GM21576 (cell line): Measurements from ENCODE around the gene LIN7B.
"Not testable (repeated sequence)": the region's sequence is repeated elsewhere in the genome, so short reads cannot be mapped to it uniquely, and the experiment has no call there.

Experiments used
- ATAC-seq: cut with Tn5 transposase; IDR thresholded peaks from one replicate; pipeline ENCODE4 v1.9.1; 2021; ENCODE audit warnings: mild to moderate bottlenecking, moderate library complexity; ENCODE audit not compliant: unreplicated experiment

Gene LIN7B

DNA sequence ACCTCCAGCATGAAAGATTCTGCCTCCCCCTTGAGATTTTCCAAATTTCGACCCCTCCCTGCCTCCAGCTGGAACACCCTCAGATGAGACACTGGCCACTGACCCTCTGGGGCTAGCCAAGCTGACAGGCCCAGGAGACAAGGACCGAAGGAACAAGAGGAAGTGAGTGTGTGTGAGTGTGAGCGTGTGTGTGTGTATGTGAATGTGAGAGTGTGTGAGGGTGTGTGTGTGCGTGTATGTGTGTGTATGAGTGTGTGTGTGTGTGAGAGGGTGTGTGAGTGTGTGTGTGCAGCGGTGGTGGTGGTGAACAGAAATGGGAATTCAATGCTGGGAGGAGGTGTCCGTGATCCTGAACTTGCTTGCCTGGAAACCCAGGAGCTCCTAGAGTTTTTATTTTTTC, 27.2 kb downstream of the LIN7B start:
- no peak for ATAC-seq

GRCh38 chr19:49142866-49143335, 28.7 kb downstream of the LIN7B start:
- ATAC-seq = no peak

DNA sequence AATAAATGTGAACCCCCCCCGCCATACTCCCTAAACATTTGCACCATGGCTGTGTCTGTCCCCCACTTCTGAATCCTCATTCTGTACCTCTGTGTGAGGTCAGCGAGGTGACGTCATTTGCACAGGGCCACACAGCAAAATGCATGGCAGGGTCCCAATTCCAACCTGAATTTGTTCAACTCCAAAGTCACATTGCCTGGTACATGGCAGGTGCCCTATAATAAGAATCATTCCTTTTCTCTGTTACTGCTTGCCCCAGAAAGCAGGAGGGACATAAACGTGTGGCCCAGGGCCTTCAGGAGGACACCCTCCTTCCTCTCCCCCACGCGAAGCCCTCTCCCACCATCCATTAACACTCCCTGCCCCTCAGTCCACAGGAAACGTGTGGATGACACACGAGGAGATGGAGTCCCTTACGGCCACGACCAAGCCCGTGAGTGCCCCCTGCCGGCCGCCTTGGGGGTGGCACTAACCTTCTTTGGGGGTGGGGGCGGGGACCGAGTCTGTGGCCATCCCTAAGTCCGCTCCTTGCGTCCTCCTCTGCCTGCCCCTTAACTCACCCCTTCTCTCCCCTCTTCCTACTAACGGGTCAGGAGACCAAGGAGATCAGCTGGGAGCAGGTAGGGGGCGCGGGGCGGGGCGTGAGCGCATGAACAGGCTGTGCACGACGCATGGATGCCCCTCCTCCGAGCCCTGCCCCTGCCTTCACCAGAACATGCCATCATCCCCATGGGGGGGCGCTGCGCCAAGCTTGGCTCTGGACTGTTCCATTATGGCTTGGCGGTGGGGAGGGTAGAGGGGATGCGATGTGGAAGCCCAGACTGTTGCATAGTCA, 31.6 kb downstream of the LIN7B start:
- ATAC-seq = no peak

GRCh38 chr19:49146408-49146770, 32.2 kb downstream of the LIN7B start:
- ATAC-seq = not testable (repeated sequence)

- no peak for ATAC-seq
Measured at GRCh38 chr19:49148044-49148682, 34.0 kb downstream of the LIN7B start.

GRCh38 chr19:49148784-49149651, 34.8 kb downstream of the LIN7B start:
- ATAC-seq = no peak

DNA sequence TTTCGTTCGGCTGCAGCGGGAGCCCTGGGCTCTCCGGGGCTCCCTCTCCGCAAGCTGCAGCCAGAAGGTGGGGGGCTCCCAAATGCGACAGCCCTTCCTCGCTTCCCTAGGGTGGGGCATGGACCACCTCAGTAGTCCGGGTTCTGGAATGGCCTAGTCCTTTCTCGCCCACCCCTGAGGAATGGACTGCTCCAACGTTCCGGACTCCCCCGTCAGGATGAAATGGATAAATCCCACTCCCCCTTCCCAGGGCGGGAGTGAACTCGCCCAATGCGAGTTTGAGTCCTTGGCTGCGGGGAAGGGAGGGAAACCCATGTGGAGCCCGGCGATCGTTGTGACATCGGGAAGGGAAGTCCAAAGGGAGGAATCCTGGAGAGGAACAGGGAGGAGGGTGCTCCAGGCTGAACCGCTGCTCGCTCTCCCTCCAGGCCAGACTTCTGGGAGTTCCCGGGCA, 35.5 kb downstream of the LIN7B start:
- no peak for ATAC-seq

DNA sequence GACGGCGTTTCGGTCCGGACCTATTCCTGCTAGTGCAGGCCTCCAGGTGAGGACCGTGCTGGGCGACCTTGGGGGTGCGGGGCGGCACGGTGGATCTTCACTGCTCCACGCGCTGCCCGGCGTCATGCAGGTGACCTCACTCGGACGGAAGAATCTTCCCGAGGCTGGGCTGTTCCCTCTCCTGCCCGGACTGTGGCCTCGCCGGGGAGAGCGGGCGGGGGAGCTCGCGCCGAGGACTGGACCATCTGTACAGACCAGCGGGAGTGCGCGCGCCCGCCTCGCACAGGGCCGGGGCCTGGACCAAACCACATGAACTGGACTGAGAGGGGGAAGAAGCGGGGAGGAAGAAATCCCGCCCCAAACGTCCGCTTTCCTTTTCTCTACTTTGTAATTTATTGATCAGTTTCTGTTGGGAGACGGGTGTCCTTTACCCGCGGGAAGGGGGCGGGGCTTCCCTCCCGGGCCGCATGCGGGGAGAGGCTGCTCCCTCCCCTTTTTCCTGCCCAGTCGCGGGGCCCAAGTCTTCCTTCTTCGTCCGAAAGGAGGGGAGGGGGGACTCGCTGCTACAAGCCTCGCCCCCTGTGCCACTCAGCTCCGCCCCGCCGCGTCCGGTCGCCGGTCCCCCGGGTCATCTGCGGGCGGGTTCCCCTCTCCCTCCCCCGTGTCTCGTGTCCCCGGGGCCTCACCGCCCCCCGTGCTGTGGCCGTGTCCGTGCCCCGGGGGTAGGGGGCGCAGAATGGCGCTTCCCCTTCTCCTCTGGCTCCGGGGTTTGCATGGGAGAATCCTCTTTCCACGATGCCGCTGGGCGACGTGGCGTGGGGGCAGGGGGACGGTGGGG, 36.2 kb downstream of the LIN7B start:
- ATAC-seq = no peak

DNA sequence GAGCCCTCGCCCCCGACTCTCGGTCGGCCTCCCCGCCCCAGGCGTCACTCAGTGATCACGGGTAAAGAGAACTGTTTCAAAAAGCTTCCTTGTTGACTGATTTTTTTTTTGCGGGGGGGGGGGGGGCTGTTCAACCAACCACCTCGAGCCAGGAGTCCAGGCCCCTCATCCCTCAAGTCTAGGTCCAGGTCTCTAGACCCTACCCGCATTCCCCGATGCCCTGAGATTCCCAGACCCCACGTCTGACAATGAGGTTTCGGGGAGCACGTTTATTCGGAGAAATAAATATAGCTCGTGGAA, 36.7 kb downstream of the LIN7B start:
- no peak for ATAC-seq

- ATAC-seq = no peak
Measured at GRCh38 chr19:49151267-49152118, 37.3 kb downstream of the LIN7B start.

DNA sequence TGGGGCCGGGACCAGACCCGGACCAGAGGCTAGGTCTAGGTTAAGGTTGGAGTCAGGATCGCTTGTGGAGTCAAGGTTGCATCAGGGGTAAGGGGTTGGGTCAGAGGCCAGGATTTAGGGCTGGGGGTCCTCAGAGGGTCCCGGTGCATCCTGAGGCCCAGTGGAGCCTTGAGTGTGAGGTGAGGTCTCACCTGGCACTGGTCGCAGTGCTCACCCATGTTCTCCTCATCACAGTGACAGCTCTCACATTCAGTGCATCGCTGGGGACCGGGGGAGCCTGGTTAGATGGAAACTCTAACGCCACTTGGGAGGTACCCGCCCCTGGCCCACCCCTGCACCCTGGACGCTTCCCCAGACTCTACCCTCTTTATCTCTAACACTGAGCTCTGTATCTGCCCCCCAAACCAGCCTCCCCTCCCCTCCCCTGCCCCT, 38.0 kb downstream of the LIN7B start:
- ATAC-seq = no peak

- ATAC-seq = no peak
Measured at GRCh38 chr19:49153167-49153809, 39.1 kb downstream of the LIN7B start.

- ATAC-seq = no peak
Measured at GRCh38 chr19:49154279-49154678, 40.1 kb downstream of the LIN7B start.

DNA sequence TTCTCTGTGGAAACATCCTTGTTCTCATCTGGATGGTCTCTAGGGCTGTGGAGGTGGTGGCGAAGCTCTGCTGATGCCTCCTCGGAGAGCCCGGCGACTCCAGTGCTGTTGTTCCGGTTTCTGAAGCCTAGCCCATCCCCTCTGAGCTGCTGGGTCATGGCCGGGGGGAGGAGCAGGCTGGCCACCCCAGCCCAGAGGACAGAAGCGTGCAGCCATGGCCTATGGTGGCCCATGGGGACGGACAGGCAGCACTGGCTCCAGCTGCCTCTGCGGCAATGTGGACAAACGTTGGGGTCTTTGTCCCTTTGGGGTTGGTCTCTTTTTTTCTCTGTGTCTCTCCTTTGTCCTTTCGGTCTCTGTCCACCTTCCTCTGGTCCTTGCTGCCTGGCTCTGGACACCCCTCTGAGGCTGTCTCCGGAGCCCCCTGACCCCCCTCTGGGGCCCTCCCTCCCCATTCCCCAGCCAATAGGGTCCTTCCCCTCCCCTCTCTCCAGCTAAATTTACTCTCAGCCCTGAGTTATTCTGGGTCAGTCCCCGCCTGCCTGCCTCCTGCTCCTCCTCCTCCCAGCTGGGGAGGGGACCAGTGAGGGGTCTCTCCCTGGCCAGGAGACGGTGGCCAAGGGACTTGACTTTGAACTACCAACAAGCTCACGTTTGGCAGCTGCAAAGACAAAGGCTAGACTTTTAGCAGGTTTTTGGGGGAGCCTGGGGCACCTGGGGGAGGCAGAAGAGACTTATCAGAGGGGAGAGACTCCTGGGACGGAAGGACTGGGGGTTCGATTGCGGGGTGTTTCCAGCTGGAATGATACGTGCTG, 41.0 kb downstream of the LIN7B start, which contains the start of gene HRC:
HRC (minus strand) TSS at position 392 of the 815 bp plus-strand sequence; CDS start at position 233, 159 bp downstream.
- no peak for ATAC-seq

DNA sequence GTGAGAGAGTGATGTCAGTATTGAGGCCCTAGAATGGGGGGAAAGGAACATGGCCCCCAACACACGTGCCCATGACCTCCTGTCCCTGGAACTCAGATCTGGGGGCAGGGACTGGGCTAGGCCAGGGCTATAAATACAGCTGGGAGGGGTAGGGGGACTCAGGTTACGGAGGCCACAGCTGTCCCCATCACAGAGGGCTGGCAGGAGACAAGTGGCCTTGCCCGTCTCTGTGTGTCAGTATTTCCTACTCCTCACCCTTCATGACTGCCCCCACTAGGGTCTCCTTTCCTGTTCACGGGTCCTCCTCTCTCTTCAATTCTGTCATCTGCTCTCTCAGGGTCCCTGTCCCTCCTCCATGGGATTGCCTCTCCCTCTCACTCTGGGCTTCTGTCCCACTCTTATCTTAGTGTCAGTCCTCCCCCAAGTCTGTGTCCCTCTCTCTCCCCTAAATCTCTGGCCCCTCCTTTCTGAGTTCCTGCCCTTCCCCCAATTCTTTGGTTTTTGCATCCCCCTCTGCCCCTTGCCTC, 41.7 kb downstream of the LIN7B start:
- ATAC-seq = no peak

DNA sequence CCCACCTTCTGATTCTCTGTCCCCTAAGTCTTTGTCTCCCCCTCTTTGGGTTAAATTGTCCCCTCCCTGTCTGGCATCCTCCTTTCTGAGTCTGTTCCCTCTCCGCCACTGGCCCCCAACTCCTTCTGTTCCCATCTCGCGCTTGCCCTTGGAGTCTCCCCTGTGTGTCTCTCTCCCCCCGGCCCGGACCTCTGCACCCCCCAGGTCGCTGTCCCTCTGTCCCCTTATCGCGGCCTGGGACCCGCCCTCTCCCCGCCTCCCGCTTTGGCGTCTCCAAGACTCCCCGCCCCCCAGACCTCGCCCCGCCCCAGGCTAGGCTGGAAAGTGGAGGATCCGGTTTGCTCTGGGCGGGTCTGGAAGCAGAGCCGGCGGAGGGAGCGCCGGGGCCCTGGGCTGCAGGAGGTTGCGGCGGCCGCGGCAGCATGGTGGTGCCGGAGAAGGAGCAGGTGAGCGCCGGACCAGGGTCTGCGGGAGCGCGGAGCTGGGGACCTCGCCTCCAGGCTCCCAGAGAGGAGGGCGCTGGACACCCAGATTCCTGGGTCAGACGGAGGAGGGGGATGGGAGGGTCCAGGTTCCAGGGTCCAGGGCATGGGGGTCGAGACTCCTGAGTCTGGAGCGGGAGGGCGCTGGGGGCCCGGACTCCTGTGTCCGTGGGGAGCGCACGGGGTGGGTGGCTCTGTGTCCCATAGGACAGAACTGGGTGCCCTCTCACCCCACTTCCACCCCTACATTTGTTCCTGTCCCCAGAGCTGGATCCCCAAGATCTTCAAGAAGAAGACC, 43.5 kb downstream of the LIN7B start, which contains the start of gene TRPM4:
TRPM4 (plus strand) TSS at position 348 of the 780 bp plus-strand sequence; CDS start at position 423, 75 bp downstream.
- ATAC-seq = no peak
